ENCODE measurements around the gene CFAP157.

Gene CFAP157

DNA sequence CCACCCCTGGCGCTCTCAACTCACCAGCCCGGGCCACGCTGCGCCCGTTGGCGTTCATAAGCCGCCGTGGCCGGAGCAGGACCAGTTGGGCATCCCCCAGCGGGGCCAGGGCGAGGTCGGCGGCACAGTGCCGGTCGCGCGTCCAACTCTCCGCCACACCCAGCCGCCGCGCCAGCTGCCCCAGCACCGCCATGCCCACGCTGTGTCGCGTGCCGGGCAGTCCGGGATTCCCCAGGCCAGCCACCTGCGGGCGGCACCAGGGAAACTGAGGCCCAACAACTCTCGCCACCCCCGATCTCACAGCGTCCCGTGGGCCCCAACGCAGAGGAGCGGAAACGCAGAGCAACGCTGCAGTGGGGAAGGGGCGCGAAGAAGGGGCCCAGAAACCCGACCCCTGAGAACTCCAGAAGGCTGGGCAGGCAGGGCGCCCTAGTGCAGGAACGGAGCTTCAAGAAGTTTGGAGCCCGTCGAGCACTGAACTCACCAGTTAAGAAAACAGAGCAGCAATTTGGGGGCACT, 8.2 kb downstream of the CFAP157 start:
- in situ Hi-C loops (cut with MboI; ENCODE audit: low sequenced_read_pairs), result no loop called here

- in situ Hi-C loops (cut with MboI; ENCODE audit: low sequenced_read_pairs), result no loop called here
These were observed 8.9 kb downstream of the CFAP157 start, which contains the start of the genes PTRH1 and TTC16 for GRCh38 chr9:127715470-127716337. Gene PTRH1 (minus strand): TSS chr9:127715663. CDS start chr9:127715639, 24 bp downstream. Gene TTC16 (plus strand): TSS chr9:127716079. CDS start chr9:127716146, 67 bp downstream.

- in situ Hi-C loops (cut with MboI; ENCODE audit: low sequenced_read_pairs), result no loop called here
These were observed 9.6 kb downstream of the CFAP157 start for GRCh38 chr9:127716412-127716811.

GRCh38 chr9:127717766-127718165, 11.0 kb downstream of the CFAP157 start:
- in situ Hi-C loops (cut with MboI; ENCODE audit: low sequenced_read_pairs), result no loop called here

DNA sequence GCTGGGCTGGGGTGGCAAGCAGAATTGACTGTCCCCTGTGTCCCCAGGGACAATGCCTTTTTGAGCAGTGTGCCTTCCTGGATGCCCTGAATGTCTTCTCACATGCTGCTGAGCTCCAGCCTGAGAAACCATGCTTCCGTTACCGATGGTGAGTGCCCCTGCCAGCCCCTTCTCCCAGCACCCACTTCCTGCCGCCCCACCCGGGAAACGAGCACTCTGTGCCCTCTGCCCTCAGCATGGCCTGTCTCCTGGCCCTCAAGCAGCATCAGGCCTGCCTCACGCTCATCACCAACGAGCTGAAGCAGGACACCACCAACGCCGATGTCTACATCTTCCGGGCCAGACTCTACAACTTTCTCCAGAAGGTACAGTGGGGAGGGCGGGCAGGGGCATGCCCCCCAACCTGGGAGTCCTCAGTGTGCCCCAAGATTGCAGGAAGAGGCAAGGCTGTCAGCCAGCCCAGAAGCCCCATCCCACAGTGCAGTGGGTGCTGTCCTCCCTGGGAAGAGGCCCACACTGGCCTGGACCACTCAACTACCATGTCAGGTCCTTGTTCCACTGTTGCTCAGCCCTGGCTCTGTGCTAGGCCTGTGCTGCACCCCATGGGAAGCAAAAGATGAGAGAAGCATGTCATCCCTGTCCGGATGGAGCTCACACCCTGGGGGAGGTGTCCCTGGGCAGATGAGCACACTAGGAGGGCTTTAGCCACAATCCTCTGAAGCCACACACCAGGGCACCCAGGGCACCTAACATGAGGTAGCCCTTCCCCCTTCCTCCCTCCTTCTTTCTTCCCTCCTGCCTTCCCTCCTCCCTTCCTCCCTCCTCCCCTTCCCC, 13.5 kb downstream of the CFAP157 start:
- in situ Hi-C loops (cut with MboI; ENCODE audit: low sequenced_read_pairs), result no loop called here

DNA sequence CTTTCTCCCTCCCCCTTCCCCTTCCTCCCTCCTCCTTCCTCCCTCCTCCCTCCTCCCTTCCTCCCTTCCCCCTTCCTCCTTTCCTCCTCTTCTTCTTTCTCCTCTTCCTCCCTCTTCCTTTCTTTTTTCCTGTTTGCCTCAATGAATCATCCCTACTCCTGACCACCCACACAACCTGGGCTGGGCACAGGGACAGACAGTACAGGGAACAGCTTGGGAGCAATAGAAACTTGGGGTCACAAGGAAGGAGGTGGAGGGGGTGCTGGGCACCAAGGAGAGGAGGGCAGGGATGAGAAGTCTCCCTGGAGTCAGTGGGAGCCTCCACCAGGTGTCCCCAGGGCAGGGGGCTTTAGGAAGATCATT, 14.1 kb downstream of the CFAP157 start:
- in situ Hi-C loops (cut with MboI; ENCODE audit: low sequenced_read_pairs), result no loop called here

GRCh38 chr9:127721391-127721821, 14.6 kb downstream of the CFAP157 start:
- in situ Hi-C loops (cut with MboI; ENCODE audit: low sequenced_read_pairs), result no loop called here

DNA sequence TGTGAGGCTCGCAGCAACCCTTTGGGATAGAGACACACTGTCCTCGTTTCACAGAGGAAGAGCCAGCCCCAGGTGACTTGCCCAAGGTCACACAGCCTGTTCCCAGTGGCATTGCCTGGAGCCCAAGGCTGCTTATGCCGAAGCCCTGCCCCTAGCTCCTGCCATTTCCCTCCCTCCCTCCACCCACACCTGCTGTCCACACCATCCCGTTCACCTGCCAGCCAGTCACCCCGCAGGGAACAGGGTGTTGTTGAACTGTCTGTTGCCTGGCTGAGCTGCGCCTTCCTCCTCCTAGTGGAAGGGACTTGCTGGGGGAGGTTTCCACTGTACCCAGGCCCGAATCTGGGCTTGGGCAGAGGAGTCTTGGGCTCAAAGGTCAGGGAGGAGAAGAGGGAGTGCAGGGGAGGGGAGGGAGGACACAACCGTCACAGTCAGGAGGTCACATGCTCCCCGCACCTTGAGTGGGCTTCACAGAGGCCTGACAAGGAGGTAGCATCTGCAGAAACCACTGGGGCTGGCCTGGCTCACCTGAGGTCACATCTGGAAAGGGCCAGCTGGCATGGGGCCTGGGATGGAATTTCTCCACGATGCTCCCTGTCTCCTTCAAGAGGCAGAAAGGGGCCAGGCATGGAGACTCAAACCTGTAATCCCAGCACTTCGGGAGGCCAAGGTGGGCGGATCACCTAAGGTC, 15.4 kb downstream of the CFAP157 start:
- in situ Hi-C loops (cut with MboI; ENCODE audit: low sequenced_read_pairs), result no loop called here

DNA sequence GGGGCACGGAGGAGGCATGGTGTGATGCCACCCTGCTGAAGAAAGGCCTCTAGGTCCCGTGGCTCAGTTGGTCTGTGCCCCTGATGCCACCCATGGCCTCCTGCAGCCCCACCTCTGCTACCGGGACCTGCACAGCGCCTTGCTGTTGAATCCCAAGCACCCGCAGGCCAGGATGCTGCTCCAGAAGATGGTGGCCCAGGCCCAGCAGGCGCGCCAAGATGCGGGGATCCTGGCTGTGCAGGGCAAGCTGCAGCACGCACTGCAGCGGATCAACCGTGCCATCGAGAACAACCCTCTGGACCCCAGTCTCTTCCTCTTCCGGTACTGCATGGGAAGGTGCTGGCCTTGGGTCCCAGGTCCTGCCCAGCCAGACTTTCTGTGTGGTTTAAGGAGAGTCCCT, 16.2 kb downstream of the CFAP157 start:
- in situ Hi-C loops (cut with MboI; ENCODE audit: low sequenced_read_pairs), result no loop called here

GRCh38 chr9:127723444-127723843, 16.7 kb downstream of the CFAP157 start:
- in situ Hi-C loops (cut with MboI; ENCODE audit: low sequenced_read_pairs), result no loop called here

GRCh38 chr9:127724012-127724411, 17.2 kb downstream of the CFAP157 start:
- in situ Hi-C loops (cut with MboI; ENCODE audit: low sequenced_read_pairs), result no loop called here

DNA sequence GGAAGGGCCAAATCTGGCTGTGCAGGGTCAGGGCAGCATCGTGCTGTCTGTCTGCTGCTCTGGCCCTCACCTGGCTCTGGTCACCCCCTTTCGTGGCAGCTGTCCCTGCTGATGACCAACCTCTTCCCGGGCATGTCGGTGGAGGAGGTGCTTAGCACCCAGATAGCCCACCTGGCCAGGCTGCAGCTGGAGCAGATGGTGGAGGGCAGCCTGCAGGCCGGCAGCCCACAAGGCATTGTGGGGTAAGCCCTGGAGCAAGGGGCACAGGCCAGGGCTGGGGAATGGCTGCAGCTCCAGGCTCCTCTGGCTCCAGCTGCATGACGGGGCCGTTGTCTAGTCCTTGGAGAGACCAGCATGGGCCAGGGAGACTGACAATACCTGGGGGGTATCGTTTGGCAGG, 20.1 kb downstream of the CFAP157 start:
- in situ Hi-C loops (cut with MboI; ENCODE audit: low sequenced_read_pairs), result loop anchor here (25.0 kb wide), 1 partner anchor 215 kb away; no protein-coding TSS in a partner anchor

GRCh38 chr9:127728808-127729207, 22.0 kb downstream of the CFAP157 start:
- in situ Hi-C loops (cut with MboI; ENCODE audit: low sequenced_read_pairs), result loop anchor here (25.0 kb wide), 1 partner anchor 217 kb away; no protein-coding TSS in a partner anchor

GRCh38 chr9:127729522-127730256, 22.9 kb downstream of the CFAP157 start:
- in situ Hi-C loops (cut with MboI; ENCODE audit: low sequenced_read_pairs), result loop anchor here (10.0 to 25.0 kb wide), 2 partner anchors 145 to 217 kb away; partner anchors contain the start of gene AK1

GRCh38 chr9:127730262-127730661, 23.5 kb downstream of the CFAP157 start:
- in situ Hi-C loops (cut with MboI; ENCODE audit: low sequenced_read_pairs), result loop anchor here (10.0 to 25.0 kb wide), 2 partner anchors 145 to 218 kb away; partner anchors contain the start of gene AK1

DNA sequence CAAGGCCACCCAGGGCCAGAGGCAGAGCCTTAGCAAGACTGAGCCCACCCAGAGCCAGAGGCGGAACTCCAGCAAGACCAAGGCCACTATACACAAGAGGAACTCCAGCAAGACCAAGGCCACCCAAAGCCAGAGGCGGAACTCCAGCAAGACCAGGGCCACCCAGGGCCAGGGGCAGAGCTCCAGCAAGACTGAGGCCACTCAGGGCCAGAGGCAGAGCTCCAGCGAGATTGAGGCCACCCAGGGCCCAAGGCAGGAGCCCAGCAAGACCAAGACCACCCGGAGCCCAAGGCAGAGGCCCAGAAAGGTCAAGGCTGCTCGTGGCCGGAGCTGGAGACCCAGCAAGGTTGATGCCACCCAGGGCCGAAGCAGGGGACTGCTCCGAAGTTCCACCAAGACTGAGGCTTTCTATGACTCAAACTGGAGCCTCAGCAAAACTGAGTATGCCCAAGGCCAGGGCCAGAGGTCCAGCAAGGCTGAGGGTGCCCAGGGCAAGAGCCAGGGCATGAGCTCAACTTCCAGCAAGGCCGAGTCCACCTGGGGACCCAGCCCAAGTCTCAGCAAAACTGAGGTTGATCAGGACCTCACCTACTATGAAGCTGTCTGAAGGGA, 24.1 kb downstream of the CFAP157 start:
- in situ Hi-C loops (cut with MboI; ENCODE audit: low sequenced_read_pairs), result loop anchor here (10.0 to 25.0 kb wide), 2 partner anchors 144 to 219 kb away; partner anchors contain the start of gene AK1

GRCh38 chr9:127731938-127732337, 25.1 kb downstream of the CFAP157 start:
- in situ Hi-C loops (cut with MboI; ENCODE audit: low sequenced_read_pairs), result loop anchor here (10.0 to 25.0 kb wide), 2 partner anchors 143 to 220 kb away; partner anchors contain the start of gene AK1

- in situ Hi-C loops (cut with MboI; ENCODE audit: low sequenced_read_pairs), result loop anchor here (10.0 to 25.0 kb wide), 2 partner anchors 142 to 220 kb away; partner anchors contain the start of gene AK1
These were observed 25.7 kb downstream of the CFAP157 start for GRCh38 chr9:127732444-127732843.

DNA sequence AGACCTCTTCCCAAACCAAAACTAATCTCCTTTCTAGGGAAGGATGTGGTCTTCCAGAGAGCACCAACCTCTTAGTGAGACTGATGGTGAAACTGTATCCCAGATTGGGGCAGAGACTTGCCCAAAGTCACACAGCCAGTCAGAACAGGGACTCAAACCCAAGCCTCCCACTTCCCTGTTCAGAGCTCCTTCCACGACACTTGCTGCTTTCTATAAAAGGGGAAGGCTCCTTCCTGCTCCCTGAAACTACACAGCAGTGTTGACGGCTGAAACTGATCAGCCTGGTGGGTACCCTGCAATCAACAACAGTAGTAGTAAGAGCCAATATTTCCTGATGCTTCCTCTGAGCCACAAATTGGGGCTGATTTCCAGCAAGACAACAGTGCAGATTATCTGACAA, 26.8 kb downstream of the CFAP157 start:
- in situ Hi-C loops (cut with MboI; ENCODE audit: low sequenced_read_pairs), result loop anchor here (10.0 to 25.0 kb wide), 2 partner anchors 141 to 221 kb away; partner anchors contain the start of gene AK1

Data from HL-60/S4 treated with phorbol 12-myristate 13-acetate at 8.2 ng/mL for 4 days and 3 days (cell line).